HG03575 (cell line): ENCODE data around the gene RUSC1.

Source experiments
- ATAC-seq: cut with Tn5 transposase; IDR thresholded peaks from one replicate; pipeline ENCODE4 v1.9.1; 2021; ENCODE audit not compliant: unreplicated experiment, insufficient number of reproducible peaks, low FRiP score; ENCODE audit errors: extremely low read depth

The RUSC1 gene

DNA sequence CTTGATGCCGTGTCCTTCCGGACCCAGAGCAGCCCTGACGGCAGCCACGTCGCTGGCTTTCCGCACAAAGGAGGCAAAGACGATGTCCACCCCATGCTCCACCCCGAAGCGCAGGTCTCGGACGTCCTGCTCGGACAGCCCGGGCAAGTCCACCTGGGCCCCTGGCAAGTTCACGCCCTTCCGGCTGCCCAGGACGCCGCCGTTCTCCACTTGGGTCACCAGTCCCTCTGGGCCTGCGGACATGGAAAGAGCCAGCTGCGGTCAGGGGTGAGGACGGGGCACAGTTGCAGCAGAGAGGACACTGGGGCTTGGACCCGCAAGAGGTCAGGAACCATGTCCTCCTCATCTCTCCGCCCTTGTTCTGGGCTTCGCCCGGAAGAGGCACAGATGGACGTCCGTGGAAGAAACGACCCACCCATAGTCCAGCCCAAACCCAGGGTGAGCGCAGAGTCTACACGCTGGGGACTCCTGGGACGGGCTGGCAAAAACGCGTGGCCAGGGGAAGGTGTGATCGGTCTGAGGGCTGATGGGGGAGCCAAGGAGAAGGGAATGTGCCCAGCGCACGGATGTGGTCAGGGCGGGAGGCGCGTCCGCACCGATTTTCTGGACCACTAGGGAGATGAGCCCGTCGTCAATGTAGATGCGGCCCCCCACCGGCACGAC, 26.0 kb upstream of the RUSC1 start:
- ATAC-seq = no peak

DNA sequence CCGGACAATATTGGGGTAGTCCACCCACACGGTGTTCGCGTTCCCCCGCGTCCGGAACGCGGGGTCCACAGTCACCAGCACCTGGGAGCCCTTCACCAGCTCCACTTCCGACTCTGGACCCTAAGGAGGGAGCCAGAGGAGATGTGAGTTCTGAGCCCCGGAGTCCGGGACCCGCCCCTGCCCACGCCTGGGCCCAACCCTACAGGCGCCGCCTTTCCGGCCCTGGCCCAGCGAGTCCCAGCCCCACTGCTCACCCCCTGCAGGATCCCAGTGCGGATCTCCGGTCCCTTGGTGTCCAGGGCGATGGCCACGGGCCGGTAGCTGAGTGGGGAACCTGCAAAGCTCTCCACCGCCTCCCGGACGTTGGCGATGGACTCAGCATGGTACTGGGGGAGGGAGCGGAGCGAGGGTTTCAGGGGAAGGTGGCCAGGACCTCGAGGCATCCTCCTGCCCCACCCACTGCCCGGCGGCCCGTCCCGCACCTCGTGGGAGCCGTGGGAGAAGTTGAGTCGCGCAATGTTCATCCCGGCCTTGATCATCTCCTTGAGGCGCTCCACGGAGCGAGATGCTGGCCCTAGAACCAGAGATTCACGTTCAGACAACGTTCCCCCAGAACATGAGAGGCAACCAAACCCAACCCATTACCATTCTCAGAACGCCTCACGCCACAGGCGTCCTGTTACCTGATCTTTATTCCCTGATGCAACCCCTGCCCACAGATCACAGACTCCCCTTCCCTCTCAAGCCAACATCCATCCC, 25.3 kb upstream of the RUSC1 start:
- no peak for ATAC-seq

DNA sequence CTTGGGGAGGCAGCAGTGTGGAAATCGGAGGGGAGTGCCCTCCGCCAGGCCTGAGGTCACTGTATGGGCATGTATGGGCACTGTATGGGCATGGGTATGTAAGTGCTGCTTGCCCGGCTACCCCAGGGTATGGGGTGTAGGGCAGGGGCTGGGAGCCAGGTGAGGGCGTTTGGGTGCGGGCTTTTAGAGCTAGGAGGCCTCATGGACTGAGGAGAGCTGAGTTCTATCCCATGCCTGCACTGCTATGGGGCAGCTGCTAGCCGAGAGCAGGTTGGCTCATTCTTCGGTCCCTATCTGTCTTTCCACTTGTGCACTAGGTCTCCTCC, 24.8 kb upstream of the RUSC1 start:
- no peak for ATAC-seq

DNA sequence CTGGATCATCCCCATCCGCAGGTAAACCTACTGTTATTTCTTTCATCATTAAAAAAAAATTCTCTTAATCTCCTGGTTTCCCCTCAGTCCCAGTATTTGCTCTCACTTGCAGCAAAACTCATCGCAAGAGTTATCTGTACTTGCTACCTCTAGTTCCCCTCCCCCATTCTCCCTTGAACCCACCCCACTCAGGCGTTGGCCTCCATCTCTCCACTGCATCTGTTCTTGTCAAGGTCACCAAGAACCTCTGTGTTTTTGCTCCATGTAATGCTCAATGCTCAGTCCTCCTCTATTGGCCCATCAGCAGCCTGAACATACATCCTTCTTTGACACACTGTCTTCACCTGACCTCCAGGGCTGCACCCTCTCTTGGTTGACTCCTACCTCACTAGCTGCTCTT, 24.0 kb upstream of the RUSC1 start:
- no peak for ATAC-seq

DNA sequence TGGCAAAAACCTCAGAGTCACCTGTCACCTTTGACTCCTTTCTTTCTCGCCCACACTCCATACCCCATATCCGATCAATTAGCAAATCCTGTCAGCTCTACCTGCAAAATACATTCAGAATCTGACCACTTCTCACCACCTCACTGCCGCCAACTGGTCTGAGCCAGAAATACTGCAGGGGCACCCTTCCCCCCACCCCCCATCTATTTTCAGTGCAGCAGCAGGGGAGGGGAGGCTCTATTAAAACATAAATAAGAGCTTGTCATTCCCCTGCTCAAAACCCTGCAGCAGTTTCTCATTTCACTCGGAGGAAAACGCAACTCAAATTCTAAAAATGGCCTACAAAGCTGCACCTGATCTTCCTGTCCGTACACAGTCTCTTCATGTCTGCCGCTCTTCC, 23.3 kb upstream of the RUSC1 start:
- ATAC-seq = no peak

DNA sequence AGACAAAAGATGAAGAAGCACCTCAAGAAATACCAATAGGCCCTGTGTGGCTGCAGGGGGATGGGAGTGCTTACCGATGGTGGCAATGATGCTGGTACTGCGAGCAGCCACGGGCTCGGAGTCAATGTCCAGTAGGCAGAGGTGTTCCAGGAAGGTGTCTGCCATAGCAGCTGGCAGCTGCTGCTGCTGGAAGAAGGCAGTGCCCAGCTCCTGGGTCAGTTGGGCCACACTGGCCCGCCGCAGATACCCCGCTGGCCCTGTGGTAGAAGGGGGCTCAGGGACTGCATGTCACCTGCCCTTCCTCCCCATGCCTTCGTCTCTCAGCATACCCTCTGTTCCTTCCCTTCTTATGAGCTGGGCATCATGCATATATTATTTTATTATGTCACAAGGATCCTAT, 20.7 kb upstream of the RUSC1 start:
- no peak for ATAC-seq

DNA sequence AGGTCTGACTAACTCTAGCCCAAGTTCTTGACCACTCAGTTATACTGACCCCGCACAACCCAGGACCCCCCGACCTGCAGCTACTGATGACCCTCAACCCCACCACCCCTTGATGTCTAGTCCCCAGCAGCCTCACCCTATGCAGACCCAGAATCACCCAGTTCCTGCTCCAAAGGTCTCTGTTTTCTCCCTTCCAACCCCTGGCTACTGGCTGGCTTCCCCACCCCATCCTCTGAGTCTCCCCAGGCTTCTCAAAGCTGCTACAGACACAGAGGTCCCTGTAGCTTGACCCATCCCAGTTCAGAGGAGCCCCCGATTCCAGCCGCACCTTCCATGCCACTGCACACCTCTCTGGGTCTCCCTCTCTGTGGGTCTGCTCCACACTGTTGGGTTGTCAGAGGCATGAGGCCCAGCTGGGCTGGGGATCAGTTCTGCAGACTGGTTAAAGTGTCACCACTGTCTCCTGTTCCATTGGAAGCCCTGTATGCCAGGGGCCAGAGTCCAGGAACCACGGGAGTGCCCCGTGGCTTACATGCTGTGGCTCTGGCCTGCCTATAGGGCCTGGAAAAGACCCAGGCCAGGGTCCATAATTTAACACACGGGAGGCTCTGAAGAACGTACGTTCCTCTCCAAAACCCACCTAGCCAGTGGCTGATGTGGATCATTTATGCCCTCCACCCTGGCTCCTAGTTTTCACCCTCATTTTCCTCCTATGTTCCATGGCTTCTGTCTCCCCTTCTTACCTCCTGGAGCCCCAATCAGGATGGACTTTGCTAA, 20.0 kb upstream of the RUSC1 start:
- no peak for ATAC-seq

DNA sequence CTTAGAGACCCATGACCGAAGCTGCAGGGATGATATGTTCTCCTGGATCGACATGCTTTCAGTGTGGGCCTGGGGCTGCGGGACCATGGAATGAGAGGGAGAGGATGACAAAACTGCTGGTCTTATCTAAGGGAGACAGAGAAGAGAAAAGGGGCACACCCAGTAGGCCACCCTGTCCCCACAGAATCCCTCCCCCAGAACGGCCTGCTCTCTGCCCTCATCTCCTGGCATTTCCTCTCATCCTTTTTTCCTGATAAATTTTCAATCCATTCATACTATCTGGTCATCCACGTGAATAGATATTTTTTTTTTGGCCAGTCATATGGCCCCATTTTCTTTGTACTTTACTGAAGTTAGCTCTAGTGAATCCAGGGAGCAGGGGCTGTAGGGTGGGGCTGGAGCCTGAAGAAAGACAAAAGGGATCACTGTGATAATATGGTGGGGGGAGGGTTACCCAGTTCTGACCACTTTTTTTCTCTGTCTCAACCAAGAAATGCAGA, 19.3 kb upstream of the RUSC1 start, which contains the start of gene PKLR:
TSS of gene PKLR (minus strand) at position 97 of the 500 bp plus-strand sequence. CDS start at position 54, 43 bp downstream.
- ATAC-seq = no peak

DNA sequence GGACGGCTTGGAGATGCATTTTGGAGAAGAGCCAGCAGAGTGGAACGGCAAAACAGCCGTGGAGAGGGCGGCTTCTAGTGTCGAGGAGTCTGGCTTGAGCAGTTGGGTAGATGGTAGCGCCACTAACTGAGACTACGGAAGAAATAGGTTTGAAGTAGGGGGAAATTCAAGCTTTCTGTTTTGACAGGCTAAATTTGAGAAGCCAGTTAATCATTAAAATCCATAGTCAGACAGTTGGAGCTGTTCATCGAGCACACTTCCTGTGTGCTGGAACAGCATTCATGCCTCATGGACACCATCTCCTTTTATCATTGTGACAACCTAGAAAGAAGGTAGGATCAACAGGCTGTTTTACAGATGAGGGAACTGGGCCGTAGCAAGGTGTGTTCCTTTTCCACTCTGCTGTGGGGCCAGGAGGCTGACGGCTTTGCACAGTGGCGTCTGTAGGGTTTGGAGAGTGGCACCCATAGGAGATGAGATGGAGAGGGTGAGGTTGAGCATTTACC, 16.1 kb upstream of the RUSC1 start:
- ATAC-seq = no peak

DNA sequence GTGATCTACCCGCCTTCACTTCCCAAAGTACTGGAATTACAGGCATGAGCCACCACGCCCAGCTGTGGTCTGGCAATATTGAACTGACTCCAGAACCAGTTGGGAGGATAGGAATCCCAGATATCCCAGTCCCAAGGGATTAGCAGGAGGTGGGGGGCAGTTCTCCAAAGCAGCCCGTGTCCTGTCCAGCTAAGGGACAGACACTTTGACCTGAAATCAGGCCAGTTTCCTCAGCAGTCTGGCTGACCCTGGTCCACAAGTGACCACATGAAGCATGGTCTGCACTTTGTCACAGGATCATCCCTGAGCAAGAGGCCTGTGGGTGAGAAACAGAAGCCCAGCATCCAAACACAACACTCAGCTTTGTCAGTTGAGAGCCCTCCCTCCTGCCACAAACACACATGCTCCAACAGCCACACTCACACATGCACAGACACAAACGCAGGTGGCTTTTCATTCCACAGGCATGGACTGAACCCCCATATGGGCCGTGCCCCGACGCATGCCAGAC, 14.8 kb upstream of the RUSC1 start:
- ATAC-seq = no peak

DNA sequence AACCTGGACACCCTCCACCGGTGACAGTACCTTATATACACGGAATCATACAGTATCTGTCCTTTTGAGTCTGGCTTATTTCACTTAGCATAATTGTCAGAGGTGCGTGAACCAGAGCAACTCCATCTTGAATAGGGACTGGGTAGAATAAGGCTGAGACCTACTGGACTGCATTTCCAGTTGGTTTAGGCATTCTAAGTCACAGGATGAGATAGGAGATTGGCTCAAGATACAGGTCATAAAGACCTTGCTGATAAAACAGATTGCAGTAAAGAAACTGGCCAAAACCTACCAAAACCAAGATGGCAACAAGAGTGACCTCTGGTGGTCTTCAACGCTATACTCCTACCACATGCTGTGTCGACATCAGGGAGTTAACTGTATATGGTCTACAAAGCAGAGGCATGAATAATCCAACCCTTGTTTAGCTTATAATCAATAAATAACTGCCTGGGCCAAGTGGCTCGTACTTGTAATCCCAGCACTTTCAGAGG, 13.4 kb upstream of the RUSC1 start:
- no peak for ATAC-seq

DNA sequence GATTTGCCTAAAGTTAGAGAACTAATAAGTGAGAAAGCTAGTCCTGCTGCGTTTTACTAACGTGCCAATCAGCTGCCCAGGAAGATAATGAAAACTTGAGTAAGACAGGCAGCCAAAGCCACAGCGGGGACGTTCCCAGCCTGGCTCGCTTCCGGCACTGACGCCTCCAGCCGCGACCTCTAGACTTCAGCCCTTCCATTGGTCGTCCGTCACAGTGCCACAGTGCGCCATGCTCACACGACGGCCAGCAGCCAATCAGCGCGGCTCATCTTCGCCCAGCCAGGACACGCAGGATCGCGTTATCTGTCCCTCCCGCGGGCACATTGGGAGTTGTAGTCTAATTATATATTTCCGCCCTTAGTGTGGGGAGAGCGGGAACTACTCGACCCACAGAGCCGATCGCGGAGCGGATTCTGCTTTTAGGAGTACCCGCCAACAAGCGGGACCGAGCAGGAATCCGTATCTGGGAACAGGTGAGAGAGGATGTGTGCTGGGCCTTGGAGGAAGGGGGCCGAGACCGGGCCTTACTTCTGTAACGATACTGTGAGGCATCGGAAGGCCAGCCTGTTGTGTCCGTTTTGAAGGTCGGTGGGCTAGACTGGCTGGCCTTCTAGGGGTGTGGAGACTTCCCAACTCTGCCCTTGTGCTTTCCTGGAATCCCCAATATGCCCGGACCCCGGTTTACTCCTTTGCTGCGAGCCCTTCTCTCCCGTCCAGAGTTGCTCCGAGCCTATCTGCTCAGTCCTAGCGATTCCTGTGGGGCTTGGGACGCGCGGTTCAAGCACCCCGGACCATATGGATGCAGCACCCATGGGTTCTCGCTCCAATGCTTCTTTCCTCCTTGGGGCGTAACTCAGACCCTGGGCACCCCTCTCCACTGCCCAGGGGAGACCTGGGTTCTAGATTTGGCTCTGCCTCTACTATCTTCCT, 11.9 kb upstream of the RUSC1 start, which contains the start of gene FDPS:
TSS of gene FDPS (plus strand) at position 374 of the 930 bp plus-strand sequence. CDS start 924 bp downstream, outside the sequence.
- peak; percentile 57 for ATAC-seq

DNA sequence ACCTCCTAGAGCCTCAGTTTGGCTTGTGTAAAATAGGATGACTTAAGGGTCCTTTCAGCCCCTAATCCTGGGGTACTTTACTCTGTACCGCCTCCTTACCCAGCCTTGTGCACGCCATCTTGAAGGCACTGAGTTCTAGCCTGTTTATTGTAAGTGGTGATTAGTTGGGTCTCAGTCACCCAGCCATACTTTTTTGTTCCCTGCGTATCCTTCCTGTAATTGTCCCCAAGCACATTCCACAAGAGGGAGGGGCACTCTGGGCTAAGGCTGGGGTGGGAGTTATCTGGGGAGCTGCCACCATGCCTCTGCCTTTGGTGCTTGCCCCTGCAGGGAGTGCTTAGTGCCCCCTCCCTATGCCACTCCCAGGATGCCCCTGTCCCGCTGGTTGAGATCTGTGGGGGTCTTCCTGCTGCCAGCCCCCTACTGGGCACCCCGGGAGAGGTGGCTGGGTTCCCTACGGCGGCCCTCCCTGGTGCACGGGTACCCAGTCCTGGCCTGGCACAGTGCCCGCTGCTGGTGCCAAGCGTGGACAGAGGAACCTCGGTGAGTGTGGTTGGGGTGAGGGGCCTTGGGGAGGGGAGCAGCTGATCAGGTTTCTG, 11.2 kb upstream of the RUSC1 start:
- no peak for ATAC-seq

DNA sequence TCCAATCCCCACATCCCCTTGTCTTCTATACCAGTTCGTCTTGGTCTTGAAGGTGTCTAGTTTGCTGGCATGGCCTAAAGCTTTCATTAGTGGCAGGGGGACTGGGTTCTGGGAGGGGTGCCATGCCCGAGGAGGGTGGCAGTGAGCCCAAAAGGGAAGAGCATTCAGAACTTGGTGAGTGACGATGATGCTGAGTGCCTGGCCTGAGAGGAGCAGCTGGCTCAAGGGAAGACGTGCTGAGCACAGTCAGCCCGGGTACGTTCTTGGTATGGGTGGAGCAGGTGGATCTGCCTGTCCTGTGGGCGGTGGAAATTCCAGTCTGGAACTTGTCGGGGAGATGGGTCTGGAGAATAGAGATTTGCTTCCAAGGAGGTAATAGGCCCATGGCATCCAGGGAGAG, 7.4 kb upstream of the RUSC1 start:
- ATAC-seq = no peak

DNA sequence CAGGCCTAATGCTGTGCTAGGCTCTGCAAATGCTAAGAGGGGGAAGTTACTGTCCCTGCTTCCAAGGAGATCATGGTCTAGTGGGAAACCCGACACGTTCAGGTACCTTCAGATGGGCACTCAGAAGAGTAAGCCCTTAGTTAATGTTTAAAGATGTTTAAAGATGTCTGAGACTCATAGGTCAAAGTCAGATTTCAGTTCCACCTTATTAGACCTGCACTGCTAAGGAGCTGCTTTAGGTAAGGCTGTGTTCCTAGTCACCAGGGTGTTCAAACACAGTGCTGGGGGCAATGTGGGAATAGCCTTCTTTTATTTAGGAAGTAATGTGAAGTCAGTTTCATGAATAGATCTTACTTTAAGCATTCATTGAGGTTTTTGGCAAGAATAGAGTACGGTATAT, 3.8 kb upstream of the RUSC1 start:
- no peak for ATAC-seq

DNA sequence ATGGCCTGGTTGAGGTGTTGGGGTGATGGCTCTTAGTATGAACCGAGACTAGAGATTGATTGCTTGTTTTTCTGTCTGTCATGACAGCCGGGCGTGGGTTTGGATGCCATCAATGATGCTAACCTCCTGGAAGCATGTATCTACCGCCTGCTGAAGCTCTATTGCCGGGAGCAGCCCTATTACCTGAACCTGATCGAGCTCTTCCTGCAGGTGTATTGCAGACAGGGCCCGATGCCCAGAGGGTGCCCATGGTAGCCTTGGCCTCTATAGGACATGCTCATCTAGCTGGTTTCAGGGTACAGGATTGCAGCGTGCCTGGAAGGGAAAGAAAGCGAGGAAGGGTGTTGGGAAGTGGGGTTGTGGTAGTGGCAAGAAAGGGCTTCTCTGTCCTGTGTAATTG, 2.6 kb upstream of the RUSC1 start:
- no peak for ATAC-seq

DNA sequence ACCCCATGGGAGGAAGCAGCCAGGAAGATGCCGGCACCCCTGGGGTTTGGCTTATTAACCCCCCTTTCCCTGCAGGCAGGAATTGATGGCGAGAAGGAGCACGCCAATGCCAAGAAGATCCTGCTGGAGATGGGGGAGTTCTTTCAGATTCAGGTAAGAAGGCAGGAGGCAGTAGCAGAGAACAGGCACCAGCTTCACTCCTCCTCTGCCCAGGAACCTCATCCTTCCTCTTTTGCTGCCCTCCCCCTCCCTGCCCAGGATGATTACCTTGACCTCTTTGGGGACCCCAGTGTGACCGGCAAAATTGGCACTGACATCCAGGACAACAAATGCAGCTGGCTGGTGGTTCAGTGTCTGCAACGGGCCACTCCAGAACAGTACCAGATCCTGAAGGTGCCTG, 1.2 kb upstream of the RUSC1 start:
- no peak for ATAC-seq

DNA sequence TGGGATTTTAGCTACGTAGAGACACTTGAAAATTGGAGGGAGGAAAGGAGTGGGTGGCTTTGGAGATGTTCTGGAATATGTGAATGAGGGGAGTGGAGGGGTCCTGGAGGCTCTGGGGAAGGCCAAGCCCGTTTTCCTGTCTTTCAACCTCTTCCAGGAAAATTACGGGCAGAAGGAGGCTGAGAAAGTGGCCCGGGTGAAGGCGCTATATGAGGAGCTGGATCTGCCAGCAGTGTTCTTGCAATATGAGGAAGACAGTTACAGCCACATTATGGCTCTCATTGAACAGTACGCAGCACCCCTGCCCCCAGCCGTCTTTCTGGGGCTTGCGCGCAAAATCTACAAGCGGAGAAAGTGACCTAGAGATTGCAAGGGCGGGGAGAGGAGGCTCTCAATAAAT, 442 bp upstream of the RUSC1 start:
- ATAC-seq = no peak
